ENCODE data around the gene LRP4.

Gene LRP4

GRCh38 chr11:46838501-46838900, 79.8 kb downstream of the LRP4 start:
- no peak for DNase-seq

GRCh38 chr11:46837860-46838259, 80.5 kb downstream of the LRP4 start:
- DNase-seq = no peak

DNA sequence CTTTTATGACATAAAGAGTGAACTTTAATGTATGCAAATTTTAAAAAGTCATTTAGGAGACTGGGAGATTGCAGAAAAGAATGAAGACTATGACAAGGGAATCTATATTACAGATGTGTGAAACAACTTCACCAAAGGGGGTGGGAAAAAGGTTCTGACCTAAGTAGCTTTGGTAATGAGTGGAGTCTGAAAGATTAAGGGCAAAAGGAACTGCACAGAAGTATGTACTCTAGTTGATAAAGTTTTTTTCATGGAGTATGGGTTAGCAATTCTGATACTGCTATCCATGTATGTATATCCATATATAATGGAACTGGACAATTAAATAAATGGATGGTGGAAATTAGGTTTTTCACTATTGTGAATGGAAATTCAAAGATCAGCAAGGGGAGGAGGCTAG, 81.5 kb downstream of the LRP4 start:
- no peak for DNase-seq

DNA sequence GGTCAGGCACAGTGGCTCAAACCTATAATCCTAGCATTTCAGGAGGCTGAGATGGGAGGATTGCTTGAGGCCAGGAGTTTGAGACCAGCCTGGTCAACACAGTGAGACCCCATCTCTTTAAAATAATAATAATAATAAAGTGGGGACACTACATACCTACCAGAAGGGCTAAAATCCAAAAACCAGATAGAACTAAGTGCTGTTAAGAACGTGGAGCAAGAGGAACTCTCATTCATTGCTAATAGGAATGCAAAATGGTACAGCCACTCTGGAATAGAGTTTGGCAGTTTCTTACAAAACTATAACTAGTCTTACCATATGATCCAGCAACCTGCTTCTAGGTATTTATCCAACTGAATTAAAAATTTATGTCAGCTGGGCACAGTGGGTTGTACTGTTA, 81.9 kb downstream of the LRP4 start:
- no peak for DNase-seq

- no peak for DNase-seq
Measured at GRCh38 chr11:46835897-46836296, 82.5 kb downstream of the LRP4 start.

DNA sequence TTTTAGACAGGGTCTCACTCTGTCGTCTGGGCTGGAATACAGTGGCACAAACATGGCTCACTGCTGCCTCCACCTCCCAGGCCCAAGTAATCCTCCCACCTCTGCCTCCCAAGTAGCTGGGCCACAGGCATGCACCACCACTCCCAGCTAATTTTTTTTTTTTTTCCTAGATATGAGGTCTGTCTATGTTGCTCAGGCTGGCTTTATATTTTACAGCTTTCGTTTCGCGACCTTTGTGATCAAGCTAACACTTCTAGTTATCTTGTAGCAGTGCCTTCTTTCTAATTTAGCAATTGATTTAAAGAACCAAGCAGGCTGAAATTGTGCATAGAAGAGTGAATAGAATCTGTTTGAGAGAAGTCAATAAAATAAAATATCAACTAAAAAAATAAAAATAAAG, 83.5 kb downstream of the LRP4 start:
- DNase-seq = no peak

- DNase-seq = no peak
Measured at GRCh38 chr11:46832511-46833214, 85.7 kb downstream of the LRP4 start.

DNA sequence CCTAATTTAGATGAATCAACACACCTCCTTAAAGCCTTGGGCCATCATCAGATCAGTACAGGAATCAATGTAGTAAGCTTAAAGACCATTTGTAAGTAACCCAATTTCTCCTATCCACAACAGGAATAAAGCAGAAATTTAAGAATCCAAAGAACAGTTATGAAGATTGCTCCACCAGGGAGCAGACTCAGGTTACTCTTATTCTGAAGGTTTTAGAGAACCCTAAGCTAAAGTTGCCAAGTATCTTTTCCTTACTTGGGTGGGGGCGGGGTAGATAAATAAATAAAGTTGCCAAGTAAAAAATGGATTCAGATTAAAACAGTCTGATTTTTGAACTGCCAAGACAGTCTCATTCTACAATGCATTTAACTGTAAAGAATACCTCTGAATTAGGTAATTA, 90.4 kb downstream of the LRP4 start:
- DNase-seq = no peak

GRCh38 chr11:46826310-46827044, 91.9 kb downstream of the LRP4 start:
- peak; percentile 87 for DNase-seq

- no peak for DNase-seq
Measured at GRCh38 chr11:46808799-46809431, 109.4 kb downstream of the LRP4 start.
